ENCODE measurements around the gene HIF3A.

DNA sequence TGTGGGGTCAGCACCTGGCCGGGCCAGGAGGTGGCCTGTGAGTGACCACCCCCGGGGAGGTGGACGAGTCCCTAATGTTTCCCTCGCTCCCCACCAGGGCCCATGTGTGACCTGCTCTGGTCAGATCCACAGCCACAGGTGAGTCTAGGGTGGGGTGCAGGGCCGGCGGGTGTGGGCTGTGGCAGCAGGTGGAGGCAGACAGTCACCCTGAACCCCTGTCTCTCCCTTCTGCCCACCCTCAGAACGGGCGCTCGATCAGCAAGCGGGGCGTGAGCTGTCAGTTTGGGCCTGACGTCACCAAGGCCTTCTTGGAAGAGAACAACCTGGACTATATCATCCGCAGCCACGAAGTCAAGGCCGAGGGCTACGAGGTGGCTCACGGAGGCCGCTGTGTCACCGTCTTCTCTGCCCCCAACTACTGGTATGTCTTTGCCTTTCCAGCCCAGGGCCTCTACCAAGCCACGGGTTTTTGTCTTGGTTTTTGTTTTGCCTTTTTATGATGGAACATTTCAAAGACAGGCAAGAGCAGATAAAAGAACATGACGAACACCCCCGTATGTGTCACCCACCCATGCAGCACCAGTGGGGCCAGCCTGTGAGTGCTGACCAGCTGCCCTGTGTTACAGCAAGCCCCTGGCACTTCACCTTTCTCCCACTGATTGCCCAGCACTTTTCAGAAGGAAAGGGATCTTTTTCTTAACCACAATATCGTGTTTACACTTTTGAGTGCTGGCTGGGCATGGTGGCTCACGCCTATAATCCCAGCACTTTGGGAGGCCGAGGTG is 91.7 kb downstream of the HIF3A start:
- TF ChIP-seq, protein P1, sequence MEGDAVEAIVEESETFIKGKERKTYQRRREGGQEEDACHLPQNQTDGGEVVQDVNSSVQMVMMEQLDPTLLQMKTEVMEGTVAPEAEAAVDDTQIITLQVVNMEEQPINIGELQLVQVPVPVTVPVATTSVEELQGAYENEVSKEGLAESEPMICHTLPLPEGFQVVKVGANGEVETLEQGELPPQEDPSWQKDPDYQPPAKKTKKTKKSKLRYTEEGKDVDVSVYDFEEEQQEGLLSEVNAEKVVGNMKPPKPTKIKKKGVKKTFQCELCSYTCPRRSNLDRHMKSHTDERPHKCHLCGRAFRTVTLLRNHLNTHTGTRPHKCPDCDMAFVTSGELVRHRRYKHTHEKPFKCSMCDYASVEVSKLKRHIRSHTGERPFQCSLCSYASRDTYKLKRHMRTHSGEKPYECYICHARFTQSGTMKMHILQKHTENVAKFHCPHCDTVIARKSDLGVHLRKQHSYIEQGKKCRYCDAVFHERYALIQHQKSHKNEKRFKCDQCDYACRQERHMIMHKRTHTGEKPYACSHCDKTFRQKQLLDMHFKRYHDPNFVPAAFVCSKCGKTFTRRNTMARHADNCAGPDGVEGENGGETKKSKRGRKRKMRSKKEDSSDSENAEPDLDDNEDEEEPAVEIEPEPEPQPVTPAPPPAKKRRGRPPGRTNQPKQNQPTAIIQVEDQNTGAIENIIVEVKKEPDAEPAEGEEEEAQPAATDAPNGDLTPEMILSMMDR (IDR thresholded peaks at IDR 0.05; ENCODE audit: low read length), result no peak
- TF ChIP-seq EZH2 (optimal IDR thresholded peaks at IDR 0.05; ENCODE audit: low read depth, low read length), result no peak
